OCI-LY1 (cell line): ENCODE results near the gene MUC6.

Experiments
- EZH2 ChIP-seq: fragments of 200-600 bp; sonication (generic), shearing (Covaris generic); IDR thresholded peaks from 2 replicates; pipeline ENCODE4 v1.8.0; 2017; ENCODE audit warnings: borderline replicate concordance, mixed run types, mild to moderate bottlenecking, antibody characterized with exemption, low read length, moderate library complexity, mixed read lengths
- TF ChIP-seq, protein P1 (sequence below): fragments of 200-600 bp; sonication (generic), shearing (Covaris generic); IDR thresholded peaks from 2 replicates; pipeline ENCODE4 v1.5.1; 2017; ENCODE audit warnings: mild to moderate bottlenecking, antibody characterized with exemption, low read length, moderate library complexity, mixed read lengths

- TF ChIP-seq EZH2, result no peak
- TF ChIP-seq, protein P1, sequence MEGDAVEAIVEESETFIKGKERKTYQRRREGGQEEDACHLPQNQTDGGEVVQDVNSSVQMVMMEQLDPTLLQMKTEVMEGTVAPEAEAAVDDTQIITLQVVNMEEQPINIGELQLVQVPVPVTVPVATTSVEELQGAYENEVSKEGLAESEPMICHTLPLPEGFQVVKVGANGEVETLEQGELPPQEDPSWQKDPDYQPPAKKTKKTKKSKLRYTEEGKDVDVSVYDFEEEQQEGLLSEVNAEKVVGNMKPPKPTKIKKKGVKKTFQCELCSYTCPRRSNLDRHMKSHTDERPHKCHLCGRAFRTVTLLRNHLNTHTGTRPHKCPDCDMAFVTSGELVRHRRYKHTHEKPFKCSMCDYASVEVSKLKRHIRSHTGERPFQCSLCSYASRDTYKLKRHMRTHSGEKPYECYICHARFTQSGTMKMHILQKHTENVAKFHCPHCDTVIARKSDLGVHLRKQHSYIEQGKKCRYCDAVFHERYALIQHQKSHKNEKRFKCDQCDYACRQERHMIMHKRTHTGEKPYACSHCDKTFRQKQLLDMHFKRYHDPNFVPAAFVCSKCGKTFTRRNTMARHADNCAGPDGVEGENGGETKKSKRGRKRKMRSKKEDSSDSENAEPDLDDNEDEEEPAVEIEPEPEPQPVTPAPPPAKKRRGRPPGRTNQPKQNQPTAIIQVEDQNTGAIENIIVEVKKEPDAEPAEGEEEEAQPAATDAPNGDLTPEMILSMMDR, result no peak
Measured at GRCh38 chr11:1040428-1041148, 4.1 kb upstream of the MUC6 start.
